Neural progenitor cell (in vitro differentiated cells): Measurements from ENCODE around the gene PCYT1A. TPM values are rescaled to one million over a fixed set of nuclear protein-coding genes. Genes with fewer than 3 reads are reported as not detected.

Source experiments
- DNase-seq: peaks from one replicate; pipeline ENCODE4 v3.0.0-alpha.2; 2016; ENCODE audit warnings: low spot score
- H2AFZ ChIP-seq: fragments of 200-600 bp; sonication (generic); replicated peaks from 2 replicates; pipeline ENCODE4 v1.6.1; 2016; ENCODE audit warnings: antibody characterized with exemption
- H3F3A ChIP-seq: fragments of 200-600 bp; sonication (generic); 2 replicates; pipeline ENCODE4 v1.6.1; 2016; ENCODE audit warnings: antibody characterized with exemption, low read depth
- H3K27ac ChIP-seq: fragments of 200-600 bp; sonication (generic); 2 replicates; pipeline ENCODE4 v1.5.1; 2016; ENCODE audit warnings: mild to moderate bottlenecking
- H3K27me3 ChIP-seq: fragments of 200-600 bp; sonication (generic); 2 replicates; pipeline ENCODE4 v1.6.1; 2016; ENCODE audit warnings: mild to moderate bottlenecking, moderate library complexity
- H3K36me3 ChIP-seq: fragments of 200-600 bp; sonication (generic); 2 replicates; pipeline ENCODE4 v1.5.1; 2016
- H3K4me1 ChIP-seq: fragments of 200-600 bp; sonication (generic); 2 replicates; pipeline ENCODE4 v1.6.1; 2016; ENCODE audit warnings: mixed run types
- H3K4me2 ChIP-seq: fragments of 200-600 bp; sonication (generic); 2 replicates; pipeline ENCODE4 v1.6.1; 2016
- H3K4me3 ChIP-seq: fragments of 200-600 bp; sonication (generic); 2 replicates; pipeline ENCODE4 v1.5.1; 2016
- H3K79me2 ChIP-seq: fragments of 200-600 bp; sonication (generic); 2 replicates; pipeline ENCODE4 v1.6.1; 2016; ENCODE audit warnings: low read depth
- H3K9ac ChIP-seq: fragments of 200-600 bp; sonication (generic); 2 replicates; pipeline ENCODE4 v1.6.1; 2016
- H3K9me3 ChIP-seq: fragments of 200-600 bp; sonication (generic); 2 replicates; pipeline ENCODE4 v1.5.1; 2016; ENCODE audit warnings: low read depth
- H4K20me1 ChIP-seq: fragments of 200-600 bp; sonication (generic); 2 replicates; pipeline ENCODE4 v1.6.1; 2016; ENCODE audit warnings: low read depth
- H3K27ac Mint-ChIP-seq: 3 replicates; pipeline ENCODE4 v1.8.0; 2021; ENCODE audit warnings: mixed read lengths
- H3K27me3 Mint-ChIP-seq: 2 replicates; pipeline ENCODE4 v1.8.0; 2022; ENCODE audit warnings: low read depth, mild to moderate bottlenecking, inconsistent platforms, moderate library complexity, mixed read lengths; ENCODE audit not compliant: insufficient read depth
- H3K36me3 Mint-ChIP-seq: 3 replicates; pipeline ENCODE4 v1.8.0; 2021; ENCODE audit warnings: mixed read lengths
- H3K4me1 Mint-ChIP-seq: 3 replicates; pipeline ENCODE4 v1.8.0; 2021; ENCODE audit warnings: mixed read lengths
- H3K4me3 Mint-ChIP-seq: 3 replicates; pipeline ENCODE4 v1.8.0; 2021; ENCODE audit warnings: mild to moderate bottlenecking, moderate library complexity, mixed read lengths
- H3K9me3 Mint-ChIP-seq: 3 replicates; pipeline ENCODE4 v1.8.0; 2020; ENCODE audit warnings: mixed read lengths
- EZH2 ChIP-seq: fragments of 200-600 bp; sonication (generic); IDR thresholded peaks from 2 replicates; pipeline ENCODE4 v1.6.1; 2017; ENCODE audit warnings: antibody characterized with exemption, mild to moderate bottlenecking, moderate library complexity
- EZH2phosphoT487 ChIP-seq: fragments of 200-600 bp; sonication (generic); IDR thresholded peaks from 2 replicates; pipeline ENCODE4 v1.6.1; 2017; ENCODE audit warnings: antibody characterized with exemption
- total RNA-seq: library from RNA; depleted of rRNA; stranded (reverse); fragments of >200 nt; gene quantifications from 2 replicates; pipeline ENCODE4 v1.2.3, GENCODE V29; 2015; ENCODE audit warnings: low replicate concordance
- TF ChIP-seq, protein P1 (sequence below): fragments of 200-600 bp; sonication (generic); IDR thresholded peaks from 2 replicates; pipeline ENCODE4 v1.5.1; 2017; ENCODE audit warnings: antibody characterized with exemption, mild to moderate bottlenecking

Gene PCYT1A
- total RNA-seq, 1 donor from 2014 or later: 29.3 TPM

DNA sequence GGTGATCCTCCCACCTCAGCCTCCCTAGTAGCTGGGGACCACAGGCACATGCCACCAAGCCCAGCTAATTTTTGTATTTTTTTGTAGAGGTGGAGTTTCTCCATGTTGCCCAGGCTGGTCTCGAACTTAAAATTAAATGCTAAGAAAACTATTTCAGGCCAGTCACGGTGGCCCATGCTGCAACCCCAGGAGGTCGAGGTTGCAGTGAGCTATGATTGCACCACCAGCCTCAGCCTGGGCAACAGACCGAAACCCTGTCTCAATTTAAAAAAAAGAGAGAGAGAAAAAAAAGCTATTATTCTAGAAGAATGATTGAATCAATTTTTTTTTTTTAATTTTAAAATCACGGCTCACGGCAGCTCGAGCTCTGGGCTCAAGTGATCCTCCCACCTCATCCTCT is 66.5 kb downstream of the PCYT1A start:
- H3K27me3 Mint-ChIP-seq: peaks cover 12% of the 10 kb centered on the region

DNA sequence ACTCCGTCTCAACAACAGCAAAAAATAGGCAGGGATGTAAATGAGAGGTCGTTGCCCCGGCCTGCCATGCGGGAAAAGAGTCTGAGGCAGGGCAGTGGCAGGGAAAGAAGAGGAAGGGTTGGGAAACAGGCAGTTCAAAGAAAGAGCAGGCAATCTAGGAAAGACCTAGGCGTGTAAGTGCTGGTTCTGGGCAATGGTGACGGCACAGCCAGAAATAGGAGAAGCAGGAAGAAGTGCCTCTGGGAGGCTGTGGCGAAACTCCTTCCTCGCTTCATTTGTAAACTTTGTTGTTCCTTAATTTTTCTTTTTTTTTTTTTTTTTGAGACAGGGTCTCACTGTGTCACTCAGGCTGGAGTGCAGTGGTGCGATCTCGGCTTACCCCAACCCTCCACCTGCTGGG is 66.9 kb downstream of the PCYT1A start:
- no peaks in the 10 kb centered on the region for H3K36me3 Mint-ChIP-seq
- peak overlapping the region; percentile 74 for H3K27ac Mint-ChIP-seq
- DNase-seq: no peak
- Histone ChIP-seq H3K9me3 (no peaks in the 10 kb centered on the region), H3K79me2 (no peaks in the 10 kb centered on the region), H3K4me1 (peaks cover 20% of the 10 kb centered on the region), H3K36me3 (no peaks in the 10 kb centered on the region), H4K20me1 (no peaks in the 10 kb centered on the region), H3K27me3 (peaks cover 23% of the 10 kb centered on the region), H2AFZ (no peak overlapping the region), H3F3A (peaks cover 10% of the 10 kb centered on the region), H3K4me2 (no peak overlapping the region), H3K4me3 (no peak overlapping the region), H3K27ac (no peak overlapping the region), H3K9ac (no peak overlapping the region)
- TF ChIP-seq, protein P1, sequence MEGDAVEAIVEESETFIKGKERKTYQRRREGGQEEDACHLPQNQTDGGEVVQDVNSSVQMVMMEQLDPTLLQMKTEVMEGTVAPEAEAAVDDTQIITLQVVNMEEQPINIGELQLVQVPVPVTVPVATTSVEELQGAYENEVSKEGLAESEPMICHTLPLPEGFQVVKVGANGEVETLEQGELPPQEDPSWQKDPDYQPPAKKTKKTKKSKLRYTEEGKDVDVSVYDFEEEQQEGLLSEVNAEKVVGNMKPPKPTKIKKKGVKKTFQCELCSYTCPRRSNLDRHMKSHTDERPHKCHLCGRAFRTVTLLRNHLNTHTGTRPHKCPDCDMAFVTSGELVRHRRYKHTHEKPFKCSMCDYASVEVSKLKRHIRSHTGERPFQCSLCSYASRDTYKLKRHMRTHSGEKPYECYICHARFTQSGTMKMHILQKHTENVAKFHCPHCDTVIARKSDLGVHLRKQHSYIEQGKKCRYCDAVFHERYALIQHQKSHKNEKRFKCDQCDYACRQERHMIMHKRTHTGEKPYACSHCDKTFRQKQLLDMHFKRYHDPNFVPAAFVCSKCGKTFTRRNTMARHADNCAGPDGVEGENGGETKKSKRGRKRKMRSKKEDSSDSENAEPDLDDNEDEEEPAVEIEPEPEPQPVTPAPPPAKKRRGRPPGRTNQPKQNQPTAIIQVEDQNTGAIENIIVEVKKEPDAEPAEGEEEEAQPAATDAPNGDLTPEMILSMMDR: no peak
- TF ChIP-seq EZH2 (no peak), EZH2phosphoT487 (no peak)
- H3K27me3 Mint-ChIP-seq: peaks cover 12% of the 10 kb centered on the region
- no peak overlapping the region for H3K4me3 Mint-ChIP-seq
- H3K9me3 Mint-ChIP-seq: no peaks in the 10 kb centered on the region
- peaks cover 27% of the 10 kb centered on the region for H3K4me1 Mint-ChIP-seq

More for the DNA sequence above, 66.5 kb downstream of the PCYT1A start:
- no peak overlapping the region for H3K4me2 ChIP-seq
- no peak for TF ChIP-seq EZH2phosphoT487
- no peak for TF ChIP-seq EZH2
- TF ChIP-seq, protein P1: no peak
- no peak overlapping the region for H3K9ac ChIP-seq
- peaks cover 6% of the 10 kb centered on the region for H3F3A ChIP-seq
- Mint-ChIP-seq H3K4me1 (peaks cover 23% of the 10 kb centered on the region), H3K27ac (no peak overlapping the region), H3K9me3 (no peaks in the 10 kb centered on the region), H3K4me3 (peak overlapping the region; percentile 24), H3K36me3 (no peaks in the 10 kb centered on the region)
- DNase-seq: no peak
- H3K4me1 ChIP-seq: peaks cover 18% of the 10 kb centered on the region
- no peaks in the 10 kb centered on the region for H3K36me3 ChIP-seq
- no peak overlapping the region for H3K4me3 ChIP-seq
- peaks cover 19% of the 10 kb centered on the region for H3K27me3 ChIP-seq
- H2AFZ ChIP-seq: no peak overlapping the region
- H3K79me2 ChIP-seq: no peaks in the 10 kb centered on the region
- no peaks in the 10 kb centered on the region for H4K20me1 ChIP-seq
- H3K9me3 ChIP-seq: no peaks in the 10 kb centered on the region
- H3K27ac ChIP-seq: no peak overlapping the region

DNA sequence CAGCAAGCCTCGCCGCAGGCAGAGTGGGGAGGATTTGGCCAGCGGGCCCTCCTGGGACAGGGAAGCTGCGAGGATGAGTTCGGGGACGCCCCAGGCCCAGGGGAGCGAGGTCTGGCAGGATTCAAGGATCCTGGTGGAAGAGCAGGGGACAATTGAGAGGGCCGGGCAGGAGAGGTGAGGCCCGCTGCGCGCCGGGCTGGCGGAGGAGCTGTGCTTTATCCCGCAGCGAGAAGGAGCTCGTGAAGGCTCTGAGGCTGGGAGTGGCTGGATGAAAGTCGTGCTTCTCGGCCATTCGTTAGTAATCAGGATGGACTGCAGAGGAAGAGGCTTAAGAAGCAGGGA is 67.6 kb downstream of the PCYT1A start:
- Histone ChIP-seq H3K9me3 (no peaks in the 10 kb centered on the region), H3K27me3 (peaks cover 25% of the 10 kb centered on the region), H2AFZ (peak overlapping the region; percentile 82), H4K20me1 (no peaks in the 10 kb centered on the region), H3K4me3 (no peak overlapping the region), H3F3A (peaks cover 12% of the 10 kb centered on the region), H3K4me2 (no peak overlapping the region), H3K4me1 (peaks cover 20% of the 10 kb centered on the region), H3K79me2 (no peaks in the 10 kb centered on the region), H3K9ac (no peak overlapping the region), H3K36me3 (no peaks in the 10 kb centered on the region), H3K27ac (no peak overlapping the region)
- Mint-ChIP-seq H3K36me3 (no peaks in the 10 kb centered on the region), H3K9me3 (no peaks in the 10 kb centered on the region), H3K27me3 (peaks cover 12% of the 10 kb centered on the region), H3K4me1 (peaks cover 29% of the 10 kb centered on the region), H3K27ac (peak overlapping the region; percentile 89), H3K4me3 (no peak overlapping the region)
- TF ChIP-seq, protein P1: no peak
- TF ChIP-seq EZH2phosphoT487 (no peak), EZH2 (no peak)
- no peak for DNase-seq
